Astrocyte of the cerebellum (primary cell): Measurements from ENCODE around the gene MKRN2.
"Not testable (repeated sequence)": the region's sequence is repeated elsewhere in the genome, so short reads cannot be mapped to it uniquely, and the experiment has no call there.

ENCODE experiments used
- DNase-seq: peaks from one replicate; pipeline ENCODE4 v3.0.0-alpha.2; 2011; ENCODE audit warnings: low read depth
- H3K4me3 ChIP-seq: 2 replicates; pipeline ENCODE4 v1.5.1; 2011; ENCODE audit warnings: mild to moderate bottlenecking, low read depth, low read length, moderate library complexity
- CTCF ChIP-seq: IDR thresholded peaks from 2 replicates; pipeline ENCODE4 v1.5.1; 2012; ENCODE audit warnings: low read length, low read depth, moderate library complexity, mild to moderate bottlenecking; ENCODE audit errors: missing control alignments
- in situ Hi-C: cut with HindIII; loops from 2 replicates; pipeline ENCODE4 v1.10.0; 2017; ENCODE audit warnings: low sequenced_read_pairs

The MKRN2 gene

GRCh38 chr3:12620305-12620704 is 63.4 kb downstream of the MKRN2 start:
- in situ Hi-C loops, result no loop called here
- no peak for TF ChIP-seq CTCF
- no peak for DNase-seq
- H3K4me3 ChIP-seq, result no peak overlapping the region

DNA sequence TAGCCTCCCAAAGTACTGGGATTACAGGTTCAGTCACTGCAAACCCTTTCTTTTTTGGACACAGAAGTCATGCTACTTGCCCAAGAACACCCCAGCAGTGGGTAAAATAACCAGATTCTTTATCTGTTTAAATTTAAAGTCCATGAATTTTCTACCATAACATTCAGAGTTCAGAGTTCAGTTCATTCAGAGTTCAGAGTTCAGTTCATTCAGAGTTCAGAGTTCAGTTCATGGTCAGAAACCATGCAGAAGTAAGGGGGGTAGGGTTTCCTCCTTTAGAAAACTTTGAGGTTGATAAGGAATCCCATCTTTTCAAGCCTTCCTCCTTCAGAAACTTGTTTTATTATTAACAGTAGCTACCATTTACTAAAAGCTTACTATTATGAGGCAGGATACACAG is 63.8 kb downstream of the MKRN2 start:
- no peak overlapping the region for H3K4me3 ChIP-seq
- in situ Hi-C loops, result no loop called here
- no peak for TF ChIP-seq CTCF
- no peak for DNase-seq

GRCh38 chr3:12622335-12622734 is 65.4 kb downstream of the MKRN2 start:
- in situ Hi-C loops, result no loop called here
- TF ChIP-seq CTCF, result no peak
- DNase-seq, result no peak
- H3K4me3 ChIP-seq, result no peak overlapping the region

GRCh38 chr3:12624056-12624455 is 67.2 kb downstream of the MKRN2 start:
- in situ Hi-C loops, result no loop called here
- H3K4me3 ChIP-seq, result no peak overlapping the region
- no peak for TF ChIP-seq CTCF
- DNase-seq, result no peak

GRCh38 chr3:12624964-12625363 is 68.1 kb downstream of the MKRN2 start:
- H3K4me3 ChIP-seq, in situ Hi-C loops, DNase-seq: not testable (repeated sequence)

- TF ChIP-seq CTCF, result no peak
- in situ Hi-C loops, result no loop called here
- DNase-seq, result no peak
- H3K4me3 ChIP-seq, result no peak overlapping the region
Measured at GRCh38 chr3:12627370-12627769, 70.5 kb downstream of the MKRN2 start.

GRCh38 chr3:12628813-12629212 is 71.9 kb downstream of the MKRN2 start:
- no peak for TF ChIP-seq CTCF
- in situ Hi-C loops, result no loop called here
- no peak for DNase-seq
- no peak overlapping the region for H3K4me3 ChIP-seq
